HG02885 (cell line): ENCODE results near the gene VPS9D1.

Experiments
- ATAC-seq: cut with Tn5 transposase; IDR thresholded peaks from one replicate; pipeline ENCODE4 v1.9.1; 2021; ENCODE audit warnings: mild to moderate bottlenecking; ENCODE audit not compliant: unreplicated experiment, poor library complexity

VPS9D1 gene, protein sequence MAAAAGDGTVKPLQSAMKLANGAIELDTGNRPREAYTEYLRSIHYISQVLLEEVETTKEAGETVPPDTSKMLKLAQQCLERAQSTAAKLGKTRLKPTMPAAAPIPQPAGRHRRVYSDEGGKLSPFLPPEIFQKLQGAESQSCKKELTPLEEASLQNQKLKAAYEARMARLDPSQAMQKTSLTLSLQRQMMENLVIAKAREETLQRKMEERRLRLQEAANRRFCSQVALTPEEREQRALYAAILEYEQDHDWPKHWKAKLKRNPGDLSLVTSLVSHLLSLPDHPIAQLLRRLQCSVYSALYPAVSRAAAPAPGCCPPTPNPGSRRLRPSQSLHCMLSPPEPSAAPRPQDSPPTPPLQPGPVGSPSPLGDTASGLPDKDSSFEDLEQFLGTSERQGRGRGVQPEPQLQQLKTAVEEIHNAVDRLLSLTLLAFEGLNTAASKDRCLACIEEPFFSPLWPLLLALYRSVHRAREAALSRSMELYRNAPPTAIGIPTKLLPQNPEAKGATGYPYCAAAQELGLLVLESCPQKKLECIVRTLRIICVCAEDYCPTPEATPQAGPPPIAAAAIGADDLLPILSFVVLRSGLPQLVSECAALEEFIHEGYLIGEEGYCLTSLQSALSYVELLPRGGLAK

DNA sequence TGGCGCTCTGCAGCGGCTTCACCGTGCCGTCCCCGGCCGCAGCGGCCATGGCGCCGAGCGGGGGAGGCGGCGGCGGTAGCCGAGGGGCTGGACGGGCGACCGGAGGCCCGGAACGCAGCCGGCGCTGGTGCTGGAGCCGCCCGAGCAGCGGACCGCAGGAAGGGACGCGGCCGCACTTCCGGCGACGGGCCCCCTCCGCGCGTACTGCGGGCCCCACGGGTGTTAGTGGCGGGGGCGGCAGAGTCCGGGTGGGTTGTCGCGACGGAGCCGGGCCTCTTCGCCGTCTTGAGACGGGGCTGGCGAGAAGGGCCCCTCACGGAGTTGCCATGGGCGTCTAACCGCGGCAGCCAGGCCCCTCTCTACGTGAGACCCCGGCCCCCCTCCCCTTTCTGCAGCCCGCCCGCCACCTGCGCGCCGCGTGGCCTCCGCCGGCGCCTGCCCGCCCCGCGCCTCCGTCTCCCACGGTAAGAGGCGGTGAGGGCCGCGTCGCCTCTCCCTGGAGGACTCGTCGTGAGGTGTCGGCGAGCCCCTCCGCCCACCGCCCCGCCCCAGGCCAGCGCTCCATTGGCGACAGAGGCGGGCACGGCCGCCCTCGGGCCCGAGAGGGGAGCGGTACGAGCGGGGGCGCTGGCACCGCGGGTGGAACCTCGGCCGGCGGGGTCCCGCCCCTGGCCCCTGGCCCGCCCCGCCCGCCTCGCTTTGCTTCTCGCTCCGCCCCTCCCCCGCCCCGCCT, at the start of gene VPS9D1, which contains the start of gene ZNF276:
Gene VPS9D1, minus strand, starts transcription at position 86 of the 733 bp plus-strand sequence. Its CDS starts 37 bp downstream, at position 49.
Gene ZNF276, plus strand, starts transcription at position 725 of the 733 bp plus-strand sequence. CDS start 104 bp downstream, outside the sequence.
- peak; percentile 60 for ATAC-seq

DNA sequence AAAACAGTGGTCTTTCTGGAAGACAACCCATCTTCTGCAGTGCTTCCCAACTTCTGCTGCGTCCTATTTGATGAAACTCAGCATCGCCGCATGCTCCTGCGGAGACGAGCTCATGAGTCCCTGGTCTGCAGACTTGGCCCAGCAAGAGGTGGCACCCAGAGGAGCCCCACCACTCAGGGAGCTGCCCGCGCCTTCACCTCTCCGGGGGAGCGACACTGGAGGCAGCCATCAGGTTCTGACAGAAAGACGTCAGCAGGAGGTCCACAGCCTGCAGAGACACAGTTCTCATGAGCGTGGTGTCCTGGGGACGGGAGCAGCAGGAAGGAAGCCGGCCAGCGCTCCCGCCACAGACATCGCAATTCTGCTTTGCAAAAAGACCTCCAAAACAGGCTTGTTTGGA, 49.7 kb upstream of the VPS9D1 start:
- no peak for ATAC-seq

DNA sequence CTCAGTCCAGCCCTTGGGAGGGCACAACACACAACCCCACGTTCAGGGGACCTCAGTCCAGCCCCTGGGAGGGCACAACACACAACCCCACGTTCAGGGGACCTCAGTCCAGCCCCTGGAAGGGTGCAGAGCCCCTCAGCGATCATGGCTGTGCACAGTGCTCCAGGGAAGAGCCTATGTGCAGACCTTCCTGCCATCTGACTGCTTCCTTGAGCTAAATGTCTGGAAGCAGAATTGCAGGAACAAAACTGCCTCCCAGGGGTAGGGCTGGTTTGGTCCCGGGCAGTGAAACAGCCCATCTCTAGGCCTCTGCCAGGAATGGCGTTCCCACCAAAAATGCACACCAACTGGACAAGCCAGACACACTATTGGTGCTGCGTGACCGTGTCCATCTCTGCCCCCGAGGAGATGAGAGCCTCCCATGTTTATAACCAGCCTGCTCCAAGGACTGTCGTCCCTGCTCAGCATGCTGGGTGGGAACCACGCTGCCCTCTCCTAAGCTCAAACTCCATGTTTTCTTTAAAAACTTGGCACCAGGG, 44.7 kb upstream of the VPS9D1 start:
- ATAC-seq, result no peak

GRCh38 chr16:89764711-89765201, 44.1 kb upstream of the VPS9D1 start:
- peak; percentile 90 for ATAC-seq

- no peak for ATAC-seq
Observed at GRCh38 chr16:89761304-89761922, 40.7 kb upstream of the VPS9D1 start.

DNA sequence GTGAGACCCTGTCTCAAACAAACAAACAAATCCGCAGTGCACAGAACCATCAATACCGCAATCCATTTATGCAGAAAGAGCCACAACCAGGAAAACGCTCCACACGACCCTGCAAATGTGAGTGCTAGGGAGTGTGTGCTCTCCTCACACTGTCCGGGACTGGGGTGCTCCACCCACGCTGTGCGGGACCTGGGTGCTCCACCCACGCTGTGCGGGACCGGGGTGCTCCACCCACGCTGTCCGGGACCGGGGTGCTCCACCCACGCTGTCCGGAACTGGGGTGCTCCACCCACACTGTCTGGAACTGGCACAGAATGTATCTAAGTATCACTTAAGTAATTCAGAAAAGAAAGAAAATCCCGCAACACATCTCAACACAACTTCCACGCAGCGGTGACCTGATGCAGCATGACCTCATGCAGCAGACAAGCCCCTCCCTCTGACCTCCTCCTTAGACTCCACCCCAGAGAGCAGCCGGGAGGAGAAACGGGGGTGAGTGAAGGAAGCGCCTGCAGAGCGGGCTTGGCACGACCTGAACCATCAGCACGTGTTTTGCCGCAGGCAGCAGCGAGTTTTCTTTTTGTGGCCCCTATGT, 39.1 kb upstream of the VPS9D1 start:
- ATAC-seq, result no peak

DNA sequence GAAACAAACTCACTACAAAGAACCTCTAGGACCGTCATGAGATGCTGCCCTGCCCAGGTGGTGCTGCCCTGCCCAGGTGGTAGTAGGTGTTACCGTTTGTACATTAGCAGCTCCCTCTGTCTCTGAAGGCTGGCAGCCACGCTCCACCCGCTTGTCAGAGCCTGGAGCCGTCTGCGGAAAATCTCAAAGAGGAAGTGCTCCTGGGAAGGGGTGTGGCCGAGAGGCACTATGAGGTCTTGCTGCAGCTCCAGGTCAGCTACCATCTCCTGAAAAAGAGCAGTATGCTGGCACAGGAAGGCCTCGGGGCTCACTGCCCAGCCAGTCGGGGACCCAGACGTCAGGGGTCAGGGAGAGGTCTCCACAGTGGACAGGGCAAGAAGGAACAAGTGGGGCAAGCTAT, 28.9 kb upstream of the VPS9D1 start:
- ATAC-seq, result no peak

GRCh38 chr16:89748921-89749320, 28.2 kb upstream of the VPS9D1 start:
- no peak for ATAC-seq

GRCh38 chr16:89748076-89748475, 27.4 kb upstream of the VPS9D1 start:
- ATAC-seq, result no peak

GRCh38 chr16:89746043-89746442, 25.3 kb upstream of the VPS9D1 start:
- no peak for ATAC-seq

GRCh38 chr16:89744813-89745212, 24.1 kb upstream of the VPS9D1 start:
- ATAC-seq, result no peak

GRCh38 chr16:89742948-89743347, 22.2 kb upstream of the VPS9D1 start:
- no peak for ATAC-seq

GRCh38 chr16:89741342-89742014, 20.8 kb upstream of the VPS9D1 start:
- no peak for ATAC-seq

DNA sequence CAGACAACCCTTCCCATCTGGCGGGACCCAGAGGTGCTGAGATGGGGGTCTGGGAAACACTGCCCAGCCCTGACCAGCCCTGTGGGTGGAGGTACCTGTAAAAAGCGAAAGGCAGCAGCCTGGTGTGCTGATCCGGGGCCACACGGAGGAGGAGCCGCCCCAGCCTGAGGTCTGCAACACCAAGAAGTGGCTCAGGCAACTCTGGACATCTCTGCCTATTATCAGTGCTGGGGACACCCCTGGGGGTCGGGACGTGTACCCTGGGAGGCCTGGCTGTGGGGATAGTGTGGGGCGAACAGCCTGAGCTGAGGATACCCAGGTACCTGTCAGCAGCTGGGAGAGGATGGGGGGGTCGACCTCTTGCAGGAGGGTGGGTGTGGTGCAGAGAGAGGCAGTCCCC, 18.7 kb upstream of the VPS9D1 start:
- no peak for ATAC-seq

GRCh38 chr16:89738538-89739317, 18.0 kb upstream of the VPS9D1 start:
- ATAC-seq, result no peak

GRCh38 chr16:89738072-89738377, 17.3 kb upstream of the VPS9D1 start:
- ATAC-seq, result no peak

DNA sequence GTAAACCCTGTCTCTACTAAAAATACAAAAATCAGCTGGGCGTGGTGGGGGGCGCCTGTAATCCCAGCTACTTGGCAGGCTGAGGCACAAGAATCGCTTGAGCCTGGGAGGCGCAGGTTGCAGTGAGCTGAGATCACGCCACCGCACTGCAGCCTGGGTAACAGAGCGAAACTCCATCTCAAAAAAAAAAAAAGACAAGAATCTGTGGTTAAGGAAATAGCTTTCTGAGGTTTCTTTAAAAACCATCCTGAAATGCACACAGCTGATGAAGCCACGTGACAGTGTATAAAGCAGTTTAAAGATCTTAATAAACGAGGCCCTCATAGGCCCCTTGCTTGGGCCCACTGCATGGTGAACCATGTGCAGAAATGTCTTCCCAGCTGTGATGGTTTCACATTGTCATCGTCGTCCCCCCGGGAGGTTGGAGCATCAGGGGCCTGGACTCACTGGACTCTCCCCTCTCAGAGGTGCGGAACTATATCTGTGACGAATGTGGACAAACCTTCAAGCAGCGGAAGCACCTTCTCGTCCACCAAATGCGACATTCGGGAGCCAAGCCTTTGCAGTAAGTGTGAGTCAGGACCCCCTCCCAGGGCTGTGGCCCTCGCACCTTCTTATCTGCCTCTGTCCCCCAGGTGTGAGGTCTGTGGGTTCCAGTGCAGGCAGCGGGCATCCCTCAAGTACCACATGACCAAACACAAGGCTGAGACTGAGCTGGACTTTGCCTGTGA, 16.8 kb upstream of the VPS9D1 start:
- no peak for ATAC-seq

DNA sequence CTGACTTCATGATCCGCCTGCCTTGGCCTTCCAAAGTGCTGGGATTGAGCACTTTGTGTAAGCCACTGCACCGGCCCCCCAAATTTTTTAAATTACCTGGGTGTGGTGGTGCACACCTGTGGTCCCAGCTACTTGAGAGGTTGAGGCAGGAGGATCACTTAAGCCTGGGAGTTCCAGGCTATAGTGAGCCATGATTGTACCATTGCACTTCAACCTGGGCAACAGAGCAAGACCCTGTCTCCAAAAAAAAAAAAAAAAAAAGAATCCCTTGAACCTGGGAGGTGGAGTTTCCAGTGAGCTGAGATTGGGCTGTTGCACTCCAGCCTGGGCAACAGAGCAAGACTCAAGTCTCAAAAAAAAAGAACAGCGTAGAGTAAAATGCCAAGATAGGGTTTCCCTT, 15.9 kb upstream of the VPS9D1 start:
- no peak for ATAC-seq
